Brain microvascular endothelial cell (primary cell): ENCODE data around the gene OR56B4.
"Not testable (repeated sequence)": the region's sequence is repeated elsewhere in the genome, so short reads cannot be mapped to it uniquely, and the experiment has no call there.

Experiments used
- DNase-seq: peaks from one replicate; pipeline ENCODE4 v3.0.0-alpha.2; 2020
- H3K27ac ChIP-seq: fragments of 250-450 bp; sonication (Bioruptor Pico); 2 replicates; pipeline ENCODE4 v1.5.1; 2020; ENCODE audit warnings: mild to moderate bottlenecking, moderate library complexity
- H3K27me3 ChIP-seq: fragments of 250-450 bp; sonication (Bioruptor Pico); replicated peaks from 2 replicates; pipeline ENCODE4 v1.5.1; 2020; ENCODE audit warnings: mild to moderate bottlenecking
- H3K36me3 ChIP-seq: fragments of 250-450 bp; sonication (Bioruptor Pico); replicated peaks from 2 replicates; pipeline ENCODE4 v1.5.1; 2020; ENCODE audit warnings: mild to moderate bottlenecking
- H3K4me3 ChIP-seq: 2 replicates; pipeline ENCODE4 v1.5.1; 2011; ENCODE audit warnings: low read depth, mild to moderate bottlenecking, control low read depth, low read length, moderate library complexity
- CTCF ChIP-seq: IDR thresholded peaks from 2 replicates; pipeline ENCODE4 v1.5.1; 2011; ENCODE audit warnings: low read depth, mild to moderate bottlenecking, moderate library complexity, low read length, control low read depth, inconsistent platforms; ENCODE audit errors: missing control alignments
- in situ Hi-C: cut with HindIII; loops from 2 replicates; pipeline ENCODE4 v1.10.0; 2017; ENCODE audit warnings: low sequenced_read_pairs, low pct_ligation_motif_present

The OR56B4 gene

GRCh38 chr11:6129635-6130034 is 22.2 kb downstream of the OR56B4 start:
- no peak overlapping the region for H3K27ac ChIP-seq
- DNase-seq, result no peak
- no peak for TF ChIP-seq CTCF
- H3K36me3 ChIP-seq, result no peaks in the 10 kb centered on the region
- in situ Hi-C loops, result no loop called here
- no peaks in the 10 kb centered on the region for H3K27me3 ChIP-seq
- no peak overlapping the region for H3K4me3 ChIP-seq

GRCh38 chr11:6132431-6132830 is 24.9 kb downstream of the OR56B4 start:
- TF ChIP-seq CTCF, result no peak
- Histone ChIP-seq H3K27me3 (no peaks in the 10 kb centered on the region), H3K36me3 (no peaks in the 10 kb centered on the region), H3K4me3 (no peak overlapping the region), H3K27ac (no peak overlapping the region)
- no peak for DNase-seq
- in situ Hi-C loops, result no loop called here

GRCh38 chr11:6135936-6136335 is 28.5 kb downstream of the OR56B4 start:
- DNase-seq, H3K36me3 ChIP-seq, in situ Hi-C loops: not testable (repeated sequence)

DNA sequence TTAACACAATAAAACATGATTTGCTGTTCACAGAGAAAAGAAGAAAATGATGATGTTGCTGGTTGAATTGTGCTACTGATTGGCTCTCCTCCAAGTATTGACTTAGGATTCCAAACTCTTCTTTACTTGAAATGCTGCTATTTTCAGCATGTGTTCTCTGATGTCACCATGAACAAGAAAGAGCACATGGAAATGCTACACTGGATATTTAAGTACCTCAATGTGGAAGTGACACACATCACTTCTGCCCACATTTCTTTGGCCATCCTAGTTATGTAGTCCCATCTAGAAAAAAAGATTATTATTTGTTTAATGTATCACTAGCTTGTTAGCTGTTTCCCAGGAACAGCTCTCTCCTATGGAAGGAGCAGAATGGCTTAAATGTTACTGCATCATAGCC is 35.5 kb downstream of the OR56B4 start:
- in situ Hi-C loops, result no loop called here
- no peak for DNase-seq
- Histone ChIP-seq H3K27ac (no peak overlapping the region), H3K4me3 (no peak overlapping the region), H3K27me3 (no peaks in the 10 kb centered on the region), H3K36me3 (no peaks in the 10 kb centered on the region)
- no peak for TF ChIP-seq CTCF

More at GRCh38 chr11:6135936-6136335, 28.5 kb downstream of the OR56B4 start:
- H3K4me3 ChIP-seq, H3K27me3 ChIP-seq, H3K27ac ChIP-seq: not testable (repeated sequence)

DNA sequence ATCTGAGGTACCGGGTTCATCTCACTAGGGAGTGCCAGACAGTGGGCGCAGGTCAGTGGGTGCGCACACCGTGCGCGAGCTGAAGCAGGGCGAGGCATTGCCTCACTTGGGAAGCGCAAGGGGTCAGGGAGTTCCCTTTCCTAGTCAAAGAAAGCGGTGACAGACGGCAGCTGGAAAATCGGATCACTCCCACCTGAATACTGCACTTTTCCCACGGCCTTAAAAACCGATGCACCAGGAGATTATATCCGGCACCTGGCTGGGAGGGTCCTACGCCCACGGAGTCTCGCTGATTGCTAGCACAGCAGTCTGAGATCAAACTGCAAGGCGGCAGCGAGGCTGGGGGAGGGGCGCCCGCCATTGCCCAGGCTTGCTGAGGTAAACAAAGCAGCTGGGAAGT is 36.3 kb downstream of the OR56B4 start:
- DNase-seq, H3K36me3 ChIP-seq, H3K4me3 ChIP-seq, H3K27me3 ChIP-seq, in situ Hi-C loops, H3K27ac ChIP-seq: not testable (repeated sequence)

DNA sequence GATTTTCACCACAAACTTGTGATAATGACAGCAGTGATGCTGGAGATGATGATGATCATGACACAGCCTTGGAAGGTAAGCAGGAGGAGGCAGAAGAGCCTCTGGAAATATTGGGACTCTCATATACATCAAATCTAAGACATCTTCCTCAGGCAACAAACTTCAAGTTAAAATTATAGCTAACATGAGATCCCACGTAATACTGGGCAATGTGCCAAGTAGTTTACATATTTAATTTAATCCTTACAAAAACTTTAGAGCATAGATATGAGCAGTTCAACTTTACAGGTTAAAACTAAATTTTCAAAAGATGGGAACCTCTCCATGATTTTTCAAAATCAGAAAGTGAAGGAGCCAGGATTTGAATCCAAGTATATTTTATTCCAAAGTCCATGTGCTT is 43.6 kb downstream of the OR56B4 start:
- no peak for DNase-seq
- H3K4me3 ChIP-seq, result no peak overlapping the region
- no peaks in the 10 kb centered on the region for H3K36me3 ChIP-seq
- in situ Hi-C loops, result no loop called here
- no peaks in the 10 kb centered on the region for H3K27me3 ChIP-seq
- no peak for TF ChIP-seq CTCF
- no peak overlapping the region for H3K27ac ChIP-seq

DNA sequence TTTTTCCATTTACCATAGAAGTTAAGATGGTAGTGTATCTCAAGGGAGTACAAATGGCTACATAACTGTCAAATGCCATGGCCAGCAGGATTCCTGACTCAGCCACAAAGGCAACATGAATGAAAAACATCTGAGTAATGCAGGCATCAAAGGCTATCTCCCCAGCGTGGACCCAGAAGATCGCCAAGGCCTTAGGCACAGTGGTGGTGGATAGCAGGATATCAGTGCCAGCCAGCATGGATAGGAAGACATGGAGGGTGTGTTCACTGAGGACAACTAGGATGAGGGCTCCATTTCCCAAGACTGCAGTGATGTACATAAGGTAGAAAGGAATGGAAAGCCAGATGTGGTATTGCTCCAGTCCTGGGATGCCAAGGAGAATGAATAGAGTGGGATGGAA is 44.6 kb downstream of the OR56B4 start:
- Histone ChIP-seq H3K36me3 (no peaks in the 10 kb centered on the region), H3K4me3 (no peak overlapping the region), H3K27ac (no peak overlapping the region), H3K27me3 (no peaks in the 10 kb centered on the region)
- no peak for DNase-seq
- no peak for TF ChIP-seq CTCF
- in situ Hi-C loops, result no loop called here
